ENCODE measurements around the gene DSE.
"Not testable (repeated sequence)": the region's sequence is repeated elsewhere in the genome, so short reads cannot be mapped to it uniquely, and the experiment has no call there.

The DSE gene

DNA sequence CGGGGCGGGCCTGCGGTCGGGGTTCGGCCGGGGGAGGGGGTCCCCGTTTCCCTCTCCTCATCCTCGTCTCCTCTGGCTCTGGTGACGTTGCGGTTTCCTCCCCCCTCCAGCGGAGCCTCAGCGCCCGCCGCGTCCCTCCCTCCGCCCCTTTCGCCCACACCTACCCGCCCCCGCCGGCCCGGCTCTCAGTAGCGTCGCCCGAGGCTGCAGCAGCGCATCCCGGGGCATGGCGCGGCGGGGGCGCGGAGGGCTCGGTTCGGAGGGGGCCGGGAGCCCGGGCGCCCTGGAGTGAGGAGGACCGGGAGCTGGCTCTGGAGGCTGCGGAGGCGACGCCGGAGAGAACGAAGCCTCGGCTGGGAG, at the start of gene DSE:
Gene DSE, plus strand, starts transcription at position 188 of the 360 bp plus-strand sequence. CDS start 28,304 bp downstream, outside the sequence.
- DNase-seq (ENCODE audit: low spot score): peak; percentile 76
- TF ChIP-seq, protein P1, sequence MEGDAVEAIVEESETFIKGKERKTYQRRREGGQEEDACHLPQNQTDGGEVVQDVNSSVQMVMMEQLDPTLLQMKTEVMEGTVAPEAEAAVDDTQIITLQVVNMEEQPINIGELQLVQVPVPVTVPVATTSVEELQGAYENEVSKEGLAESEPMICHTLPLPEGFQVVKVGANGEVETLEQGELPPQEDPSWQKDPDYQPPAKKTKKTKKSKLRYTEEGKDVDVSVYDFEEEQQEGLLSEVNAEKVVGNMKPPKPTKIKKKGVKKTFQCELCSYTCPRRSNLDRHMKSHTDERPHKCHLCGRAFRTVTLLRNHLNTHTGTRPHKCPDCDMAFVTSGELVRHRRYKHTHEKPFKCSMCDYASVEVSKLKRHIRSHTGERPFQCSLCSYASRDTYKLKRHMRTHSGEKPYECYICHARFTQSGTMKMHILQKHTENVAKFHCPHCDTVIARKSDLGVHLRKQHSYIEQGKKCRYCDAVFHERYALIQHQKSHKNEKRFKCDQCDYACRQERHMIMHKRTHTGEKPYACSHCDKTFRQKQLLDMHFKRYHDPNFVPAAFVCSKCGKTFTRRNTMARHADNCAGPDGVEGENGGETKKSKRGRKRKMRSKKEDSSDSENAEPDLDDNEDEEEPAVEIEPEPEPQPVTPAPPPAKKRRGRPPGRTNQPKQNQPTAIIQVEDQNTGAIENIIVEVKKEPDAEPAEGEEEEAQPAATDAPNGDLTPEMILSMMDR (conservative IDR thresholded peaks at IDR 0.05; ENCODE audit: low read depth): no peak
- POLR2A ChIA-PET (ENCODE audit: low non-redundant PET): interaction anchor here (1.4 kb wide), 1 partner anchor 9 kb away, joined by 3 read pairs; no protein-coding TSS in a partner anchor
- CTCF ChIA-PET: interaction anchor here (0.6 to 1.6 kb wide), 4 partner anchors 36 to 1320 kb away, joined by 3 to 9 read pairs (median 4); no protein-coding TSS in a partner anchor
- peak within 1 kb of the TSS; percentile 98 for H3K27ac ChIP-seq

DNA sequence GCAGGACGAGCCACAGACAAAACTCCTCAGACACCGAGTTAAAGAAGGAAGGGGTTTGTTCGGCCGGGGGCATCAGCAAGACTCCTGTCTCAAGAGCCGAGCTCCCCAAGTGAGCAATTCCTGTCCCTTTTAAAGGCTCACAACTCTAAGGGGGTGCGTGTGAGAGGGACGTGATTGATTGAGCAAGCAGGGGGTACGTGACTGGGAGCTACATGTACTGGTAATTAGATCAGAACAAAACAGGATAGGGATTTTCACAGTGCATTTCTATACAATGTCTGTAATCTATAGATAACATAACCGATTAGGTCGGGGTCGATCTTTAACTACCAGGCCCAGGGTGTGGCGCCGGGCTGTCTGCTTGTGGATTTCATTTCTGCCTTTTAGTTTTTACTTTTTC, 48.8 kb upstream of the DSE start:
- CTCF ChIA-PET; POLR2A ChIA-PET (ENCODE audit: low non-redundant PET): not testable (repeated sequence)

DNA sequence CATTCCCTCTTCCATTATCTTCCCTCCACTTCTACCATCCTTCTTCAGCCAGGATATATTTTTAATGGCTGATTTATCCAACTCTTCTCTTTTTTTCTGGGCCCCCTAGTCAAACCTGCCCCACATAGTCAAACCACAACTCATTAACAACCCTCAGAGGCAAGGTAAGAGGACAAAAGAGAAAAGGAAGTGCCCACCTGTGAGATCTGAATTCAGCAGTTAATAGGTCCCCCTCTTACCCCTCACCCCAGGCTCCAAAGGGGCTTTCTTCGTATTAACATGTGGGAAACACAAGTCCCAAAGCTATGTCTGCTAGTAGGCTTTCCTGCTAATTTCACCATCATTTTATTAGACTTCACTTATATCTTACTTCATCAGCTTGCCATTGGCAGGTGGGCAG, 46.9 kb upstream of the DSE start:
- no peak for DNase-seq (ENCODE audit: low spot score)
- TF ChIP-seq, protein P1 (conservative IDR thresholded peaks at IDR 0.05; ENCODE audit: low read depth): no peak
- H3K27ac ChIP-seq: no peak overlapping the region
- POLR2A ChIA-PET (ENCODE audit: low non-redundant PET): no interaction called here
- CTCF ChIA-PET: no interaction called here

More for the DNA sequence above, 48.8 kb upstream of the DSE start:
- DNase-seq (ENCODE audit: low spot score); H3K27ac ChIP-seq: not testable (repeated sequence)

DNA sequence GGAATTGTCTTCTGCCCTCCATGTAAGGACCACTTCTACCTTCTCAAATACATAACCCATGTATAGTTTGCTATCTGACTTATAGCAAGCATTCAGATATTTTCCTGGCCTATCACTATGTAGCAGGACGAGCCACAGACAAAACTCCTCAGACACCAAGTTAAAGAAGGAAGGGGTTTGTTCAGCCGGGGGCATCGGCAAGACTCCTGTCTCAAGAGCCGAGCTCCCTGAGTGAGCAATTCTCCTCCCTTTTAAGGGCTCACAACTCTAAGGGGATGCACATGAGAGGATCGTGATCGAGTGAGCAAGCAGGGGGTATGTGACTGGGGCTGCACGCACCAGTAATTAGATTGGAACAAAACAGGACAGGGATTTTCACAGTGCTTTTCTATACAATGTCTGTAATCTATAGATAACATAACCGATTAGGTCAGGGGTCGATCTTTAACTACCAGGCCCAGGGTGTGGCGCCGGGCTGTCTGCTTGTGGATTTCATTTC, 45.1 kb upstream of the DSE start:
- POLR2A ChIA-PET (ENCODE audit: low non-redundant PET); DNase-seq (ENCODE audit: low spot score): not testable (repeated sequence)
- CTCF ChIA-PET: interaction anchor here (0.5 kb wide), 1 partner anchor 9 kb away, joined by 4 read pairs; no protein-coding TSS in a partner anchor

DNA sequence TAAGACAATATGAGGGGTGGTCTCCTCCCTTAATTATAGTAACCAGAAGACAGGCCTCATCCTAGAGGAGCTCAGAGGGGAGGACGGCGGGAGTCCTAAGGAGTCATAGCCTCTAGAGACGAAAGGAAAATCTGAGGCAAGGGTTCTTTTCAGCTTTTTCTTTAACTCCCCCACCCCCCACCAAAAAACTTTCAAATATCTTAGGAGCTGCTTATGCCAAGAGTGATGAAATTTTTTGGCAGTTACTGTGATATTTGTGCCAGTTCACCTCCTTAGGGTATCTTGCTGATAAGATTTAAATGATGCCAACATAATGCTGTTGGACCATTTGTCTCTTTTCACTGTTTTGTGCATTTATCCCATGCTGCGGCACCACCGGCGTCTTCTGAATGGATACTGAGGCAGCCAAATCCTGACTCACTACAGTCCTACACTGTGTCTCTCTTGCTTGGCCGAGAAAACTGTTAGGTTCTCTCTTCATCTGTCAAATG, 44.5 kb upstream of the DSE start:
- TF ChIP-seq, protein P1 (conservative IDR thresholded peaks at IDR 0.05; ENCODE audit: low read depth): no peak
- ChIA-PET POLR2A (ENCODE audit: low non-redundant PET) (no interaction called here), CTCF (no interaction called here)
- DNase-seq (ENCODE audit: low spot score): no peak
- H3K27ac ChIP-seq: no peak overlapping the region

More for the DNA sequence above, 45.1 kb upstream of the DSE start:
- H3K27ac ChIP-seq: not testable (repeated sequence)

DNA sequence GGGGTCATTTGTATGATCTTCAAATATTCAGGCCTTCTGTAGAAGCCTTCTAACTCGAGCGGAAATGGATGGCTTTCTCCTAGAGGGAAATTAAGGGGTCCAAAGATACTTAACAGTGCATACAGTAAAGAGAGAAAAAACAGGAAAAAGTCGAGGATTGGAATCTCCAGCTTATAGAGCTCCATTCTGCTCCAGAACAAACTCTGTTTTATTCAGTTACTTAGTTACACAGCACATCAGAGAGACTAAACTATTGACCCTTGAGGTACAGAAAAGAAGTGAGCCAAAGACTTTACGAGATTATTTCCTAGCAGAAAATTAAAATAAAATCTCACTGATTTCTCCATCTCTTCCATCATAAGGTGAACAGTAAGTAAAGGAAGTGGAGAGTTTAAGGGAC, 43.8 kb upstream of the DSE start:
- DNase-seq (ENCODE audit: low spot score): no peak
- TF ChIP-seq, protein P1 (conservative IDR thresholded peaks at IDR 0.05; ENCODE audit: low read depth): no peak
- ChIA-PET POLR2A (ENCODE audit: low non-redundant PET) (no interaction called here), CTCF (interaction anchor here (0.6 kb wide), 1 partner anchor 58 kb away, joined by 3 read pairs; no protein-coding TSS in a partner anchor)
- no peak overlapping the region for H3K27ac ChIP-seq

DNA sequence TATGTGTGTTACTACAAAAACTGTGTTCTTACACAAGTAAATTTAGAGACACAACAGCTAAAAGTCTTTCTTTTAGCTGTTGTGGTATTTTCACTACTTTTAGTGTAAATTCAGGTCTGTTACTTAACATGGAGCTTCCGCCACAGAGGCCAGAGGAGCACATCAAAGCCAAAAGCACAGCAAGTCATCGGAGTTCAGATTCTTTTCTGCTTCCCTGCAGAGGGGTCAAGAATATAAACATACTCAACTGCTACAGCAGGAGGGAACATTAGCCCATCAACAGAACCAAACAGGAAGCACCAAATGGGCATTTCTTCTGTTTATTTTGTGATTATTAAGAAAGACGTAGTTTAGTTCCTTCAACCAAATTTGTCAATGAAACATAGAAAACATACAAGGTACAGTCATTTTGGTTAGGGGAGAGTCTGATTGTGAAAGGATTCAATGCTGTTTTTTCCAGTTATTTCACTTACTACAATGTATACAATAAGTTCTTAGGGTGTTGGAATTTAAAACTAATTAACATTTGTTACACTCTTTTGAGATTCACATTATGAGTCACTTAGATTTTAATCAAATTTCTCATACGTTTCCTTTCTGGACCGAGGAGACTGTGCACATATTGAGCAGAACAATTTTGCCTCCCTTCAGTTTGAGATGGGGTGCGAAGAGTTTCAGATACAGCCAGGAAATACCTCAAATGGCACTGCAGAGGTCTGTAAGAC, 42.8 kb upstream of the DSE start:
- ChIA-PET CTCF (no interaction called here), POLR2A (ENCODE audit: low non-redundant PET) (no interaction called here)
- TF ChIP-seq, protein P1 (conservative IDR thresholded peaks at IDR 0.05; ENCODE audit: low read depth): no peak
- no peak overlapping the region for H3K27ac ChIP-seq
- no peak for DNase-seq (ENCODE audit: low spot score)

Measured in RWPE1 (cell line).